GM23338 (cell line): ENCODE measurements around the gene MYO1E.

Experiments
- JUNB ChIP-seq: IDR thresholded peaks from one replicate; pipeline ENCODE4 v1.6.1; 2016; ENCODE audit warnings: antibody characterized with exemption; ENCODE audit not compliant: unreplicated experiment
- POLR2AphosphoS5 ChIP-seq: IDR thresholded peaks from 2 replicates; pipeline ENCODE4 v1.6.1; 2016; ENCODE audit warnings: antibody characterized with exemption, low read depth
- TF ChIP-seq, protein P1 (sequence below), 2 experiments: fragments of 200-600 bp in 1 of 2; sonication (generic) in 1 of 2; conservative IDR thresholded peaks; 2 replicates each; pipeline versions ENCODE4 v1.5.1 to v1.6.1; 2016 to 2017; ENCODE audit warnings: antibody characterized with exemption in 2 of 2, low read depth in 2 of 2, mild to moderate bottlenecking in 2 of 2, moderate library complexity in 1 of 2

GRCh38 chr15:59260090-59260489 lies 112.6 kb downstream of the MYO1E start:
- TF ChIP-seq, protein P1, sequence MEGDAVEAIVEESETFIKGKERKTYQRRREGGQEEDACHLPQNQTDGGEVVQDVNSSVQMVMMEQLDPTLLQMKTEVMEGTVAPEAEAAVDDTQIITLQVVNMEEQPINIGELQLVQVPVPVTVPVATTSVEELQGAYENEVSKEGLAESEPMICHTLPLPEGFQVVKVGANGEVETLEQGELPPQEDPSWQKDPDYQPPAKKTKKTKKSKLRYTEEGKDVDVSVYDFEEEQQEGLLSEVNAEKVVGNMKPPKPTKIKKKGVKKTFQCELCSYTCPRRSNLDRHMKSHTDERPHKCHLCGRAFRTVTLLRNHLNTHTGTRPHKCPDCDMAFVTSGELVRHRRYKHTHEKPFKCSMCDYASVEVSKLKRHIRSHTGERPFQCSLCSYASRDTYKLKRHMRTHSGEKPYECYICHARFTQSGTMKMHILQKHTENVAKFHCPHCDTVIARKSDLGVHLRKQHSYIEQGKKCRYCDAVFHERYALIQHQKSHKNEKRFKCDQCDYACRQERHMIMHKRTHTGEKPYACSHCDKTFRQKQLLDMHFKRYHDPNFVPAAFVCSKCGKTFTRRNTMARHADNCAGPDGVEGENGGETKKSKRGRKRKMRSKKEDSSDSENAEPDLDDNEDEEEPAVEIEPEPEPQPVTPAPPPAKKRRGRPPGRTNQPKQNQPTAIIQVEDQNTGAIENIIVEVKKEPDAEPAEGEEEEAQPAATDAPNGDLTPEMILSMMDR (conservative IDR thresholded peaks at IDR 0.05; ENCODE audit: low read depth in 2 of 2) = no peak
- TF ChIP-seq JUNB (no peak), POLR2AphosphoS5 (no peak)
